ENCODE data around the gene OR4D11. TPM values are rescaled to one million over a fixed set of nuclear protein-coding genes. Genes with fewer than 3 reads are reported as not detected.

Gene OR4D11
- total RNA-seq, 1 donor from 2014 or later: not detected

GRCh38 chr11:59520741-59521140 is 17.4 kb downstream of the OR4D11 start:
- no peak for TF ChIP-seq CTCF (IDR thresholded peaks at IDR 0.05)
- H3K9me3 ChIP-seq: no peaks in the 10 kb centered on the region
- intact Hi-C loops (cut with DNase I): no loop called here

GRCh38 chr11:59523541-59523940 is 20.2 kb downstream of the OR4D11 start:
- TF ChIP-seq CTCF (IDR thresholded peaks at IDR 0.05): no peak
- Histone ChIP-seq H3K36me3 (no peaks in the 10 kb centered on the region), H3K27me3 (no peaks in the 10 kb centered on the region), H3K27ac (no peak overlapping the region), H3K4me1 (no peaks in the 10 kb centered on the region), H3K4me3 (no peak overlapping the region), H3K9me3 (no peaks in the 10 kb centered on the region)
- ATAC-seq (peak; percentile 17), DNase-seq (no peak)
- intact Hi-C loops (cut with DNase I): no loop called here

More at GRCh38 chr11:59520741-59521140, 17.4 kb downstream of the OR4D11 start:
- Histone ChIP-seq H3K36me3 (no peaks in the 10 kb centered on the region), H3K4me3 (no peak overlapping the region), H3K27me3 (no peaks in the 10 kb centered on the region), H3K27ac (no peak overlapping the region), H3K4me1 (no peaks in the 10 kb centered on the region)
- ATAC-seq (no peak), DNase-seq (no peak)

- intact Hi-C loops (cut with DNase I): no loop called here
- Histone ChIP-seq H3K27ac (no peak overlapping the region), H3K27me3 (no peaks in the 10 kb centered on the region), H3K9me3 (no peaks in the 10 kb centered on the region), H3K36me3 (no peaks in the 10 kb centered on the region), H3K4me1 (no peaks in the 10 kb centered on the region), H3K4me3 (no peak overlapping the region)
- TF ChIP-seq CTCF (IDR thresholded peaks at IDR 0.05): no peak
- ATAC-seq: no peak
- no peak for DNase-seq
Measured at GRCh38 chr11:59528711-59529110, 25.3 kb downstream of the OR4D11 start.

- intact Hi-C loops (cut with DNase I): no loop called here
Measured at GRCh38 chr11:59532620-59533019, 29.2 kb downstream of the OR4D11 start.

GRCh38 chr11:59534676-59535075 is 31.3 kb downstream of the OR4D11 start:
- intact Hi-C loops (cut with DNase I): no loop called here
- ATAC-seq: no peak
- DNase-seq: no peak
- Histone ChIP-seq H3K4me1 (peaks cover 12% of the 10 kb centered on the region), H3K4me3 (no peak overlapping the region), H3K27ac (no peak overlapping the region), H3K9me3 (no peaks in the 10 kb centered on the region), H3K36me3 (no peaks in the 10 kb centered on the region), H3K27me3 (no peaks in the 10 kb centered on the region)
- TF ChIP-seq CTCF (IDR thresholded peaks at IDR 0.05): no peak

More at GRCh38 chr11:59532620-59533019, 29.2 kb downstream of the OR4D11 start:
- no peak overlapping the region for H3K27ac ChIP-seq
- H3K9me3 ChIP-seq: no peaks in the 10 kb centered on the region
- no peak for TF ChIP-seq CTCF (IDR thresholded peaks at IDR 0.05)
- ATAC-seq (no peak), DNase-seq (no peak)
- H3K4me1 ChIP-seq: peaks cover 9% of the 10 kb centered on the region
- no peaks in the 10 kb centered on the region for H3K36me3 ChIP-seq
- no peaks in the 10 kb centered on the region for H3K27me3 ChIP-seq
- H3K4me3 ChIP-seq: no peak overlapping the region

Measured in upper lobe of right lung (tissue), 1 donor.